Activated CD4-positive, alpha-beta T cell treated with anti-CD3 and anti-CD28 coated beads, Interleukin-2, amount 10 ng/mL, durations not matched to agents 7 days and 5 days (primary cell): Measurements from ENCODE around the gene SP3. TPM values are rescaled to one million over a fixed set of nuclear protein-coding genes. Genes with fewer than 3 reads are reported as not detected.

Experiments
- CTCF ChIA-PET: fragments of 350-600 bp; sonication (Branson Sonifier 250); formaldehyde crosslinking; loops from one replicate; lab custom pipeline; 2021; ENCODE audit warnings: antibody characterized with exemption; lab: Charles Lee
- POLR2A ChIA-PET: fragments of 350-600 bp; sonication (Branson Sonifier 250); formaldehyde crosslinking; loops from one replicate; lab custom pipeline; 2021; ENCODE audit warnings: antibody characterized with exemption; lab: Charles Lee
- DNase-seq: peaks from one replicate; pipeline ENCODE4 v3.0.0-alpha.2; 2020
- H3K27ac Mint-ChIP-seq: one replicate; pipeline ENCODE4 v1.8.0; 2021; ENCODE audit warnings: mild to moderate bottlenecking, moderate library complexity, mixed read lengths
- H3K27me3 Mint-ChIP-seq: one replicate; pipeline ENCODE4 v1.8.0; 2021; ENCODE audit warnings: mixed read lengths
- H3K36me3 Mint-ChIP-seq: one replicate; pipeline ENCODE4 v1.8.0; 2021; ENCODE audit warnings: low read depth, mixed read lengths
- H3K4me1 Mint-ChIP-seq: one replicate; pipeline ENCODE4 v1.8.0; 2021; ENCODE audit warnings: mixed read lengths
- H3K4me3 Mint-ChIP-seq: one replicate; pipeline ENCODE4 v1.8.0; 2021; ENCODE audit warnings: mild to moderate bottlenecking, moderate library complexity, mixed read lengths
- H3K9me3 Mint-ChIP-seq: one replicate; pipeline ENCODE4 v1.8.0; 2021; ENCODE audit warnings: mixed read lengths
- total RNA-seq, 2 experiments: library from RNA; stranded (reverse); gene quantifications; one replicate each; pipeline ENCODE4 v1.2.3, GENCODE V29; 2021

Gene SP3
- total RNA-seq, 2 experiments from 2014 or later: 105 to 109 TPM

GRCh38 chr2:173990970-173991819, 26.0 kb upstream of the SP3 start:
- H3K4me3 Mint-ChIP-seq: no peak overlapping the region
- no peaks in the 10 kb centered on the region for H3K9me3 Mint-ChIP-seq
- ChIA-PET POLR2A (no interaction called here), CTCF (interaction anchor here (0.9 to 1.4 kb wide), 3 partner anchors 20 to 30 kb away, joined by 3 to 4 read pairs (median 4); no protein-coding TSS in a partner anchor)
- no peak for DNase-seq
- H3K36me3 Mint-ChIP-seq: no peaks in the 10 kb centered on the region
- peaks cover under 1% of the 10 kb centered on the region for H3K4me1 Mint-ChIP-seq
- no peak overlapping the region for H3K27ac Mint-ChIP-seq
- peaks cover 6% of the 10 kb centered on the region for H3K27me3 Mint-ChIP-seq

GRCh38 chr2:173990245-173990644, 25.1 kb upstream of the SP3 start:
- H3K4me1 Mint-ChIP-seq: peaks cover 4% of the 10 kb centered on the region
- DNase-seq: no peak
- no peak overlapping the region for H3K4me3 Mint-ChIP-seq
- POLR2A ChIA-PET: no interaction called here
- H3K9me3 Mint-ChIP-seq: no peaks in the 10 kb centered on the region
- H3K27me3 Mint-ChIP-seq: peaks cover 6% of the 10 kb centered on the region
- no peak overlapping the region for H3K27ac Mint-ChIP-seq
- CTCF ChIA-PET: interaction anchor here (1.2 kb wide), 1 partner anchor 29 kb away, joined by 4 read pairs; no protein-coding TSS in a partner anchor
- no peaks in the 10 kb centered on the region for H3K36me3 Mint-ChIP-seq

- DNase-seq: no peak
- CTCF ChIA-PET: interaction anchor here (1.2 to 1.3 kb wide), 2 partner anchors 14 to 28 kb away, joined by 3 to 4 read pairs; no protein-coding TSS in a partner anchor
- Mint-ChIP-seq H3K27ac (no peak overlapping the region), H3K9me3 (no peaks in the 10 kb centered on the region), H3K4me1 (peaks cover 6% of the 10 kb centered on the region), H3K4me3 (no peak overlapping the region), H3K27me3 (peaks cover 4% of the 10 kb centered on the region), H3K36me3 (no peaks in the 10 kb centered on the region)
- POLR2A ChIA-PET: no interaction called here
Observed at GRCh38 chr2:173989884-173990215, 24.7 kb upstream of the SP3 start.

GRCh38 chr2:173989160-173989883, 24.1 kb upstream of the SP3 start:
- H3K36me3 Mint-ChIP-seq: no peaks in the 10 kb centered on the region
- H3K9me3 Mint-ChIP-seq: no peaks in the 10 kb centered on the region
- H3K4me1 Mint-ChIP-seq: peaks cover 7% of the 10 kb centered on the region
- no peak for DNase-seq
- ChIA-PET CTCF (interaction anchor here (1.3 kb wide), 1 partner anchor 15 kb away, joined by 3 read pairs; no protein-coding TSS in a partner anchor), POLR2A (no interaction called here)
- H3K4me3 Mint-ChIP-seq: no peak overlapping the region
- H3K27ac Mint-ChIP-seq: no peak overlapping the region
- H3K27me3 Mint-ChIP-seq: no peaks in the 10 kb centered on the region

- CTCF ChIA-PET: interaction anchor here (0.9 to 1.3 kb wide), 2 partner anchors 25 to 51 kb away, joined by 3 read pairs; no protein-coding TSS in a partner anchor
- DNase-seq: no peak
- Mint-ChIP-seq H3K36me3 (no peaks in the 10 kb centered on the region), H3K4me1 (peaks cover 7% of the 10 kb centered on the region), H3K4me3 (no peak overlapping the region), H3K27me3 (no peaks in the 10 kb centered on the region), H3K27ac (no peak overlapping the region), H3K9me3 (no peaks in the 10 kb centered on the region)
- POLR2A ChIA-PET: no interaction called here
Observed at GRCh38 chr2:173986805-173987204, 21.6 kb upstream of the SP3 start.

GRCh38 chr2:173985605-173985992, 20.4 kb upstream of the SP3 start:
- ChIA-PET CTCF (interaction anchor here (0.7 kb wide), 2 partner anchors 354 to 1273 kb away, joined by 3 to 5 read pairs; no protein-coding TSS in a partner anchor), POLR2A (no interaction called here)
- H3K9me3 Mint-ChIP-seq: no peaks in the 10 kb centered on the region
- no peaks in the 10 kb centered on the region for H3K27me3 Mint-ChIP-seq
- H3K4me3 Mint-ChIP-seq: no peak overlapping the region
- no peak for DNase-seq
- no peak overlapping the region for H3K27ac Mint-ChIP-seq
- no peaks in the 10 kb centered on the region for H3K36me3 Mint-ChIP-seq
- peaks cover 7% of the 10 kb centered on the region for H3K4me1 Mint-ChIP-seq

- CTCF ChIA-PET: interaction anchor here (0.7 kb wide), 2 partner anchors 354 to 1272 kb away, joined by 3 to 5 read pairs; no protein-coding TSS in a partner anchor
- no peaks in the 10 kb centered on the region for H3K27me3 Mint-ChIP-seq
- DNase-seq: no peak
- POLR2A ChIA-PET: no interaction called here
- peaks cover 7% of the 10 kb centered on the region for H3K4me1 Mint-ChIP-seq
- H3K27ac Mint-ChIP-seq: no peak overlapping the region
- H3K36me3 Mint-ChIP-seq: no peaks in the 10 kb centered on the region
- no peaks in the 10 kb centered on the region for H3K9me3 Mint-ChIP-seq
- no peak overlapping the region for H3K4me3 Mint-ChIP-seq
Observed at GRCh38 chr2:173984866-173985604, 19.9 kb upstream of the SP3 start.

GRCh38 chr2:173983391-173983871, 18.3 kb upstream of the SP3 start:
- DNase-seq: no peak
- CTCF ChIA-PET: interaction anchor here (0.8 kb wide), 1 partner anchor 12 kb away, joined by 4 read pairs; no protein-coding TSS in a partner anchor
- Mint-ChIP-seq H3K27me3 (no peaks in the 10 kb centered on the region), H3K36me3 (no peaks in the 10 kb centered on the region), H3K4me1 (peaks cover 9% of the 10 kb centered on the region), H3K27ac (no peak overlapping the region), H3K9me3 (no peaks in the 10 kb centered on the region), H3K4me3 (no peak overlapping the region)
- POLR2A ChIA-PET: no interaction called here

- Mint-ChIP-seq H3K27me3 (no peaks in the 10 kb centered on the region), H3K4me1 (peaks cover 9% of the 10 kb centered on the region), H3K4me3 (no peak overlapping the region), H3K36me3 (no peaks in the 10 kb centered on the region), H3K9me3 (no peaks in the 10 kb centered on the region), H3K27ac (no peak overlapping the region)
- CTCF ChIA-PET: interaction anchor here (0.6 kb wide), 1 partner anchor 35 kb away, joined by 3 read pairs; no protein-coding TSS in a partner anchor
- DNase-seq: no peak
- POLR2A ChIA-PET: no interaction called here
Observed at GRCh38 chr2:173982918-173983317, 17.7 kb upstream of the SP3 start.

GRCh38 chr2:173982182-173982714, 17.1 kb upstream of the SP3 start:
- peaks cover 9% of the 10 kb centered on the region for H3K4me1 Mint-ChIP-seq
- no peak overlapping the region for H3K4me3 Mint-ChIP-seq
- no peaks in the 10 kb centered on the region for H3K27me3 Mint-ChIP-seq
- CTCF ChIA-PET: interaction anchor here (0.6 kb wide), 1 partner anchor 35 kb away, joined by 3 read pairs; no protein-coding TSS in a partner anchor
- H3K9me3 Mint-ChIP-seq: no peaks in the 10 kb centered on the region
- H3K27ac Mint-ChIP-seq: no peak overlapping the region
- POLR2A ChIA-PET: no interaction called here
- no peaks in the 10 kb centered on the region for H3K36me3 Mint-ChIP-seq
- DNase-seq: no peak

- DNase-seq: no peak
- Mint-ChIP-seq H3K4me1 (peaks cover 9% of the 10 kb centered on the region), H3K36me3 (no peaks in the 10 kb centered on the region), H3K27me3 (no peaks in the 10 kb centered on the region), H3K27ac (no peak overlapping the region), H3K9me3 (no peaks in the 10 kb centered on the region), H3K4me3 (no peak overlapping the region)
- ChIA-PET CTCF (no interaction called here), POLR2A (no interaction called here)
Observed at GRCh38 chr2:173981520-173981919, 16.3 kb upstream of the SP3 start.
